Fibroblast of lung (primary cell): Measurements from ENCODE around the gene TMEM72. TPM values are rescaled to one million over a fixed set of nuclear protein-coding genes. Genes with fewer than 3 reads are reported as not detected.

ENCODE experiments used
- DNase-seq, 2 donors: peaks; one replicate each; pipeline versions ENCODE4 v3.0.0 to v3.0.0-alpha.2; 2010; ENCODE audit warnings: low read depth in 2 of 2
- H2AFZ ChIP-seq: 2 replicates; pipeline ENCODE4 v1.5.1; 2012; ENCODE audit warnings: low read length, control low read depth, inconsistent platforms
- H3K27ac ChIP-seq: 2 replicates; pipeline ENCODE4 v1.5.1; 2011; ENCODE audit warnings: low read length, control low read depth; ENCODE audit not compliant: insufficient read depth
- H3K27me3 ChIP-seq: 2 replicates; pipeline ENCODE4 v1.5.1; 2011; ENCODE audit warnings: mild to moderate bottlenecking, low read length; ENCODE audit not compliant: control insufficient read depth, insufficient read depth
- H3K36me3 ChIP-seq: 2 replicates; pipeline ENCODE4 v1.5.1; 2011; ENCODE audit warnings: low read length; ENCODE audit not compliant: control insufficient read depth, insufficient read depth
- H3K4me1 ChIP-seq: 2 replicates; pipeline ENCODE4 v1.5.1; 2011; ENCODE audit warnings: low read length; ENCODE audit not compliant: control insufficient read depth, insufficient read depth; ENCODE audit errors: extremely low read depth
- H3K4me2 ChIP-seq: 2 replicates; pipeline ENCODE4 v1.5.1; 2011; ENCODE audit warnings: low read length, control low read depth; ENCODE audit not compliant: insufficient read depth; ENCODE audit errors: extremely low read depth
- H3K4me3 ChIP-seq, 4 experiments: fragments of 200-600 bp in 1 of 4; sonication (generic) in 1 of 4; replicated peaks in 1 of 4; 2 replicates each; pipeline ENCODE4 v1.5.1; 2011 to 2016; ENCODE audit warnings: low read length in 4 of 4, low read depth in 3 of 4, mild to moderate bottlenecking in 3 of 4, control low read depth in 2 of 4, inconsistent platforms in 1 of 4, mixed read lengths in 1 of 4; ENCODE audit not compliant: insufficient read depth in 1 of 4; ENCODE audit errors: control extremely low read depth in 1 of 4
- H3K79me2 ChIP-seq: 2 replicates; pipeline ENCODE4 v1.5.1; 2012; ENCODE audit warnings: mild to moderate bottlenecking, low read length, inconsistent platforms; ENCODE audit not compliant: control insufficient read depth, insufficient read depth
- H3K9ac ChIP-seq: 2 replicates; pipeline ENCODE4 v1.5.1; 2011; ENCODE audit warnings: mild to moderate bottlenecking, low read length, control low read depth; ENCODE audit not compliant: insufficient read depth
- H3K9me3 ChIP-seq: 2 replicates; pipeline ENCODE4 v1.5.1; 2012; ENCODE audit warnings: low read depth, low read length; ENCODE audit not compliant: control insufficient read depth, insufficient read depth
- H4K20me1 ChIP-seq: 2 replicates; pipeline ENCODE4 v1.5.1; 2011; ENCODE audit warnings: low read length; ENCODE audit not compliant: control insufficient read depth, insufficient read depth; ENCODE audit errors: extremely low read depth
- CTCF ChIP-seq, 2 donors: IDR thresholded peaks in 1 of 2; conservative IDR thresholded peaks in 1 of 2; 1 replicate in 1 of 2; 2 replicates in 1 of 2; pipeline ENCODE4 v1.5.1; 2011 to 2012; ENCODE audit warnings: low read length in 2 of 2, control low read depth in 1 of 2, inconsistent platforms in 1 of 2, low read depth in 1 of 2, mild to moderate bottlenecking in 1 of 2
- EZH2 ChIP-seq: IDR thresholded peaks from 2 replicates; pipeline ENCODE4 v1.5.1; 2012; ENCODE audit warnings: low read length, control low read depth, mild to moderate bottlenecking; ENCODE audit errors: missing control alignments
- polyA plus RNA-seq, 2 donors: library from polyadenylated mRNA; depleted of rRNA in 1 of 2; stranded (reverse) in 1 of 2; unstranded in 1 of 2; fragments of >200 nt; gene quantifications; 2 replicates each; pipeline ENCODE4 v1.2.1, GENCODE V29; 2011 to 2012; ENCODE audit warnings: missing spikeins in 1 of 2
- total RNA-seq: library from RNA; depleted of rRNA; stranded (reverse); fragments of >200 nt; gene quantifications from 2 replicates; pipeline ENCODE4 v1.2.1, GENCODE V29; 2014

Gene TMEM72
- total and polyA plus RNA-seq, 2 donors (not counting 1 experiment from before 2014, with no cell fraction given): not detected

GRCh38 chr10:44913350-44914081, 2.4 kb downstream of the TMEM72 start:
- no peak for DNase-seq
- H4K20me1 ChIP-seq: no peaks in the 10 kb centered on the region
- H3K36me3 ChIP-seq: no peaks in the 10 kb centered on the region
- H3K9me3 ChIP-seq: no peaks in the 10 kb centered on the region
- no peak overlapping the region for H3K4me3 ChIP-seq
- no peak overlapping the region for H3K27ac ChIP-seq
- TF ChIP-seq EZH2 (no peak), CTCF (conservative IDR thresholded peaks at IDR 0.05 in 1 of 2, IDR thresholded peaks at IDR 0.05 in 1 of 2; ENCODE audit: low read depth in 1 of 2, low read length in 2 of 2) (no peak)
- H3K9ac ChIP-seq: no peak overlapping the region
- no peaks in the 10 kb centered on the region for H3K79me2 ChIP-seq
- peaks cover 16% of the 10 kb centered on the region for H3K27me3 ChIP-seq
- no peaks in the 10 kb centered on the region for H3K4me1 ChIP-seq
- no peak overlapping the region for H3K4me2 ChIP-seq
- no peak overlapping the region for H2AFZ ChIP-seq

DNA sequence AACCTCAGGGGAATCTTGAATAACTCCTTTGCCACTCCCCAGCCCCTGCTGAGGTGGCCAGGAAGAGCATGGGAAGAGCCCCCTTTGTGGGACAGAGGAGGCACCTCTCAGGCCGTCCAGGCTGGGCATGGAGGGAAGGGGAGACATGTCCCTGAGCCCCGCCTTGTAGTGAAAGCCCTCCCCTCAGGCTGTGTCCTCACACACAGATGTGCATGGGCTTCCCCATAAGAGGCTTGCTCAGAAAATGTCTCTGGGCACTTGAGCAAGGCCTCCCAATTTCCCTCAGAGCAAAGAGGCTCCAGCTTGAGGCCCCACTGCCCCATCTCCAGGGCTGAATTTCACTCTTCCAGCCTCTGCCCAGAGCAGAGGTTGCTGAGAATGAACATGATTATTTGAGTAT, 3.8 kb downstream of the TMEM72 start:
- Histone ChIP-seq H3K9me3 (no peaks in the 10 kb centered on the region), H3K4me2 (no peak overlapping the region), H3K27me3 (peaks cover 12% of the 10 kb centered on the region), H4K20me1 (no peaks in the 10 kb centered on the region), H2AFZ (no peak overlapping the region), H3K4me3 (no peak overlapping the region), H3K9ac (no peak overlapping the region), H3K79me2 (no peaks in the 10 kb centered on the region), H3K36me3 (no peaks in the 10 kb centered on the region), H3K4me1 (no peaks in the 10 kb centered on the region), H3K27ac (no peak overlapping the region)
- TF ChIP-seq CTCF (conservative IDR thresholded peaks at IDR 0.05 in 1 of 2, IDR thresholded peaks at IDR 0.05 in 1 of 2; ENCODE audit: low read depth in 1 of 2, low read length in 2 of 2): no peak
- TF ChIP-seq EZH2: no peak
- no peak for DNase-seq

- no peak for TF ChIP-seq EZH2
- TF ChIP-seq CTCF (conservative IDR thresholded peaks at IDR 0.05 in 1 of 2, IDR thresholded peaks at IDR 0.05 in 1 of 2; ENCODE audit: low read depth in 1 of 2, low read length in 2 of 2): no peak
- Histone ChIP-seq H3K9ac (no peak overlapping the region), H4K20me1 (no peaks in the 10 kb centered on the region), H3K27me3 (peaks cover 7% of the 10 kb centered on the region), H3K36me3 (no peaks in the 10 kb centered on the region), H3K4me3 (no peak overlapping the region), H3K9me3 (no peaks in the 10 kb centered on the region), H3K79me2 (no peaks in the 10 kb centered on the region), H3K4me1 (no peaks in the 10 kb centered on the region), H2AFZ (no peak overlapping the region), H3K4me2 (no peak overlapping the region), H3K27ac (no peak overlapping the region)
- no peak for DNase-seq
Measured at GRCh38 chr10:44916429-44916828, 5.3 kb downstream of the TMEM72 start.
